Prostate gland (tissue), 2 donors: ENCODE measurements around the gene HSF5. TPM values are rescaled to one million over a fixed set of nuclear protein-coding genes. Genes with fewer than 3 reads are reported as not detected.
A peak's percentile ranks its signal among the peaks of the same experiment; 100 is the strongest.

ENCODE experiments used
- DNase-seq: peaks from one replicate; pipeline ENCODE4 v3.0.0-alpha.2; 2019; ENCODE audit warnings: low spot score
- H3K27ac ChIP-seq, 2 donors: fragments of 200-600 bp; sonication (generic); 2 replicates each; pipeline ENCODE4 v1.5.1; 2017 to 2019
- H3K27me3 ChIP-seq: fragments of 200-600 bp; sonication (generic); replicated peaks from 2 replicates; pipeline ENCODE4 v1.5.1; 2019; ENCODE audit not compliant: insufficient read depth
- H3K36me3 ChIP-seq, 2 donors: fragments of 200-600 bp; sonication (generic); 1 replicate in 1 of 2; 2 replicates in 1 of 2; pipeline versions ENCODE4 v1.5.1 to v1.8.1; 2017 to 2019
- H3K4me1 ChIP-seq: fragments of 200-600 bp; sonication (generic); replicated peaks from 2 replicates; pipeline ENCODE4 v1.5.1; 2019
- H3K4me3 ChIP-seq, 2 donors: fragments of 200-600 bp; sonication (generic); 2 replicates each; pipeline ENCODE4 v1.5.1; 2017 to 2019
- H3K9me3 ChIP-seq: fragments of 200-600 bp; sonication (generic); 2 replicates; pipeline ENCODE4 v1.5.1; 2017
- POLR2A ChIP-seq: fragments of 450-650 bp; IDR thresholded peaks from one replicate; pipeline ENCODE4 v1.6.1; 2016; ENCODE audit warnings: antibody characterized with exemption, mild to moderate bottlenecking
- POLR2AphosphoS5 ChIP-seq: sonication (generic); formaldehyde crosslinking; IDR thresholded peaks from one replicate; pipeline ENCODE4 v1.6.1; 2017; ENCODE audit warnings: antibody characterized with exemption
- WGBS: methylation state at CpG from one replicate; pipeline ENCODE4 v1.1.5; 2018; 5-methylcytosine and 5-hydroxymethylcytosine counted together
- intact Hi-C: fragments of 100-400 bp; cut with DNase I; formaldehyde crosslinking; loops from one replicate; pipeline ENCODE4 v1.14.2; 2022
- total RNA-seq, 2 donors: library from RNA; depleted of rRNA; stranded (reverse); fragments of >200 nt; gene quantifications; one replicate each; pipeline ENCODE4 v1.1.0, GENCODE V29; 2016
- TF ChIP-seq, protein P1 (sequence below), 4 experiments: fragments of 200-600 bp in 2 of 4; fragments of 450-650 bp in 2 of 4; sonication (generic) in 2 of 4; IDR thresholded peaks; 1 replicate in 3 of 4; 2 replicates in 1 of 4; pipeline ENCODE4 v1.5.1; 2016 to 2019; ENCODE audit warnings: antibody characterized with exemption in 4 of 4, mild to moderate bottlenecking in 2 of 4, moderate library complexity in 2 of 4

HSF5 gene
- total RNA-seq, 2 donors from 2014 or later, result 11.5 TPM; not detected in 1

DNA sequence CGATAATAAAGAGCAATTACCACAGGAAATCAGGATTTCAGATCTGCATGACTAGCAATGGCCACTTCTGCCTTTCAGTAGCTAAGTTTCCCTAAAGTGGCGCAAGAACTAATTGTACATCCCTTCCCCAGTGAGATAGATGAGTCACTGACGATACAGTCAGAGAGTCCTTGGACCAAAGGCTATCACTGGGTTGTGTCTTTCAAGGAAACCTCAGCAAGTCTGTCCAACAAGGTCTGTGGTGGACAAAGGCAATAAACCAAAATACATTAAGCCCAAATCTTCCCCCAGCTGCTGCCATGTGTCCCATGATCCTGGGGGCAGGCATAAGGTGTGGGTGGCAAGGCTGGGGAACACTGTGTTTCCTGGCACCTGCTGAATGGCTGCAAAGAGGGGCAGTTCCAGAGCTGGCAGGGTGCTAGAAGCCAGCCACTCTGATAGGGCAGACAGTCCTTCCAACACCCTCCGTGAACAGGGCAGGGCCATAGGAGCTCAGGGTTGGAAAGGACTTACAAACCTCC lies 46.8 kb upstream of the HSF5 start:
- no peak overlapping the region for H3K4me3 ChIP-seq
- intact Hi-C loops, result loop anchor here (10.0 kb wide), 1 partner anchor 50 kb away; no protein-coding TSS in a partner anchor
- no peak for DNase-seq
- no peak overlapping the region for H3K27ac ChIP-seq
- H3K27me3 ChIP-seq, result no peaks in the 10 kb centered on the region
- no peaks in the 10 kb centered on the region for H3K9me3 ChIP-seq
- WGBS, result 84% methylated on average over 4 of the region's 4 CpGs
- no peaks in the 10 kb centered on the region for H3K4me1 ChIP-seq
- TF ChIP-seq, protein P1, sequence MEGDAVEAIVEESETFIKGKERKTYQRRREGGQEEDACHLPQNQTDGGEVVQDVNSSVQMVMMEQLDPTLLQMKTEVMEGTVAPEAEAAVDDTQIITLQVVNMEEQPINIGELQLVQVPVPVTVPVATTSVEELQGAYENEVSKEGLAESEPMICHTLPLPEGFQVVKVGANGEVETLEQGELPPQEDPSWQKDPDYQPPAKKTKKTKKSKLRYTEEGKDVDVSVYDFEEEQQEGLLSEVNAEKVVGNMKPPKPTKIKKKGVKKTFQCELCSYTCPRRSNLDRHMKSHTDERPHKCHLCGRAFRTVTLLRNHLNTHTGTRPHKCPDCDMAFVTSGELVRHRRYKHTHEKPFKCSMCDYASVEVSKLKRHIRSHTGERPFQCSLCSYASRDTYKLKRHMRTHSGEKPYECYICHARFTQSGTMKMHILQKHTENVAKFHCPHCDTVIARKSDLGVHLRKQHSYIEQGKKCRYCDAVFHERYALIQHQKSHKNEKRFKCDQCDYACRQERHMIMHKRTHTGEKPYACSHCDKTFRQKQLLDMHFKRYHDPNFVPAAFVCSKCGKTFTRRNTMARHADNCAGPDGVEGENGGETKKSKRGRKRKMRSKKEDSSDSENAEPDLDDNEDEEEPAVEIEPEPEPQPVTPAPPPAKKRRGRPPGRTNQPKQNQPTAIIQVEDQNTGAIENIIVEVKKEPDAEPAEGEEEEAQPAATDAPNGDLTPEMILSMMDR (IDR thresholded peaks at IDR 0.05), result no peak
- TF ChIP-seq POLR2A (no peak), POLR2AphosphoS5 (no peak)
- no peaks in the 10 kb centered on the region for H3K36me3 ChIP-seq

DNA sequence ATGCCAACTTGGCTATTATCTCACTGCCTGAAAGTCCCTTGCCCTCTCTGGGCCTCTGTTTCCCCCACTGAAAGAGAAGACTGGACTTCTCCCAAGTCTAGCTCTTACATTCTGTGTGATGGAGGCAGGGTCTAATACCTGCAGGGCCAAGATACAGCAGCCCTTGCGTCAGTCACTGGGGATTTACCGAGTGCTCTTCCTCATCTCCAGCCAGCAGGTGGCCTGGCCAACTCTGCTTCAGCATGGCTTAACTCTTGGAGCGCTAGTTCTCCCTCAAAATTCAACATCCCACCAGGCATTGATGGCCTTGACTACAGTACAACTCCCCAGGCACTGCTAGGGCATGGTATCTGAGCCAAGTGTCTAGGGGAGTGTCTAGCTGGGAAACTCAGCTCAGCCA lies 46.1 kb upstream of the HSF5 start:
- TF ChIP-seq POLR2A (no peak), POLR2AphosphoS5 (no peak)
- TF ChIP-seq, protein P1 (IDR thresholded peaks at IDR 0.05), result no peak
- DNase-seq, result no peak
- Histone ChIP-seq H3K27me3 (no peaks in the 10 kb centered on the region), H3K27ac (no peak overlapping the region), H3K4me3 (no peak overlapping the region), H3K36me3 (no peaks in the 10 kb centered on the region), H3K4me1 (no peaks in the 10 kb centered on the region), H3K9me3 (no peaks in the 10 kb centered on the region)
- intact Hi-C loops, result loop anchor here (10.0 kb wide), 1 partner anchor 50 kb away; no protein-coding TSS in a partner anchor
- 74% methylated on average over 3 of the region's 3 CpGs for WGBS

DNA sequence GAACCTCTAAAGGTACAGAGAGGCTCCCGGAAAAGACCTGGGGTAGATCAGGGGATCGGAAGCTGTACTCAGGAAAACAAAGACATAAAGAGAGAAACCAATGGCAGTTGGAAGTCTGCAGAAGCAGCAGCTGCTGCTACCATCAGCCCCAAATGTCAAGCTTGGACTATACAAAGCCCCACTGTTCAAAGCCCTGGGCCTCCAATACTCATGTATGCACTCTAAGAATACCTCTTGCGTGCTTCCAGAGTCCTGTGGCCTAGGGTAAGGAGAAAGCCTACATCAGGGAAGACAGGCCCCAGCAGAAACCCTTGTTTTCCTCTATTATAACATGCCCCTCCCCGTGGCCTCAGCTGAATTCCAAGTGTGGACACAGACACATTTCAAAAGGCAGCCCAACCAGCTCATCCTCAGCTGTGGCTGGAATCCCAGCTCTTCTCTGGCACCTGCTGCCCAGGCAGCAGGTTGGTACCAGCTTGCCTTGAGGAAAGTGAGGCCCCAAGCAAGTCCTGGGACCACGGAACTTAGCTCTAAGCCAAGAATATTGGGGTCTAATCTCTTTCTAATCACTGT lies 45.5 kb upstream of the HSF5 start:
- H3K9me3 ChIP-seq, result no peaks in the 10 kb centered on the region
- H3K4me1 ChIP-seq, result no peaks in the 10 kb centered on the region
- no peaks in the 10 kb centered on the region for H3K36me3 ChIP-seq
- intact Hi-C loops, result loop anchor here (10.0 kb wide), 1 partner anchor 51 kb away; no protein-coding TSS in a partner anchor
- no peak for DNase-seq
- no peak for TF ChIP-seq POLR2A
- TF ChIP-seq, protein P1 (IDR thresholded peaks at IDR 0.05), result no peak
- no peak for TF ChIP-seq POLR2AphosphoS5
- H3K27me3 ChIP-seq, result no peaks in the 10 kb centered on the region
- no peak overlapping the region for H3K27ac ChIP-seq
- H3K4me3 ChIP-seq, result no peak overlapping the region
- WGBS, result 85% methylated on average over 5 of the region's 5 CpGs

DNA sequence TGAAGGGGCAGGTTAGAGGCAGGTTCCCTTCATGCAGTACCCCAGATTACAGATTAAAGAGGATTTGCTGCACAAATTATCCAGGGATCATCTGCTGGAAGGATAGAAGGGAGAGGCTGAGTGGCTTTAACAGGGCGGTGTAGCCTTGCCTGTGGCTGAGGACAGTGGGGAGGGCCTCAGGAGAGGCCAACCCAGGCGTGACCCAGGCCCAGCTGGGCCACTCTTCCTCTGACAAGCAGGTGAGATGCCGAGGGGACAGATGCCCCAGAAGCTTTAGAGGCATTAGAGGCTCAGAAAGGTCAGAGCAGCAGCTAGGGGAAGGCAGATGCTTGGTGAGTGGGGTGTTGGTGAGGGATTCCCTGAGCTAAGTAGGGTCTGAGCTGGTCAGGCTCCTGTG lies 44.3 kb upstream of the HSF5 start:
- peak overlapping the region in 1 of 2 donors; percentile 52 for H3K4me3 ChIP-seq
- no peak for DNase-seq
- TF ChIP-seq, protein P1 (IDR thresholded peaks at IDR 0.05), result no peak
- TF ChIP-seq POLR2A (no peak), POLR2AphosphoS5 (no peak)

More for the DNA sequence above, 44.3 kb upstream of the HSF5 start:
- WGBS, result 63% methylated on average over 3 of the region's 3 CpGs
- Histone ChIP-seq H3K27ac (no peak overlapping the region), H3K9me3 (no peaks in the 10 kb centered on the region), H3K36me3 (no peaks in the 10 kb centered on the region), H3K4me1 (no peaks in the 10 kb centered on the region), H3K27me3 (no peaks in the 10 kb centered on the region)
- intact Hi-C loops, result loop anchor here (10.0 kb wide), 1 partner anchor 52 kb away; no protein-coding TSS in a partner anchor
